Measurements from ENCODE around the gene CCDC190.
"Not testable (repeated sequence)": the region's sequence is repeated elsewhere in the genome, so short reads cannot be mapped to it uniquely, and the experiment has no call there.

Gene CCDC190

GRCh38 chr1:162823771-162824525, 37.0 kb downstream of the CCDC190 start:
- no peak for DNase-seq

GRCh38 chr1:162823231-162823630, 37.7 kb downstream of the CCDC190 start:
- DNase-seq: no peak

DNA sequence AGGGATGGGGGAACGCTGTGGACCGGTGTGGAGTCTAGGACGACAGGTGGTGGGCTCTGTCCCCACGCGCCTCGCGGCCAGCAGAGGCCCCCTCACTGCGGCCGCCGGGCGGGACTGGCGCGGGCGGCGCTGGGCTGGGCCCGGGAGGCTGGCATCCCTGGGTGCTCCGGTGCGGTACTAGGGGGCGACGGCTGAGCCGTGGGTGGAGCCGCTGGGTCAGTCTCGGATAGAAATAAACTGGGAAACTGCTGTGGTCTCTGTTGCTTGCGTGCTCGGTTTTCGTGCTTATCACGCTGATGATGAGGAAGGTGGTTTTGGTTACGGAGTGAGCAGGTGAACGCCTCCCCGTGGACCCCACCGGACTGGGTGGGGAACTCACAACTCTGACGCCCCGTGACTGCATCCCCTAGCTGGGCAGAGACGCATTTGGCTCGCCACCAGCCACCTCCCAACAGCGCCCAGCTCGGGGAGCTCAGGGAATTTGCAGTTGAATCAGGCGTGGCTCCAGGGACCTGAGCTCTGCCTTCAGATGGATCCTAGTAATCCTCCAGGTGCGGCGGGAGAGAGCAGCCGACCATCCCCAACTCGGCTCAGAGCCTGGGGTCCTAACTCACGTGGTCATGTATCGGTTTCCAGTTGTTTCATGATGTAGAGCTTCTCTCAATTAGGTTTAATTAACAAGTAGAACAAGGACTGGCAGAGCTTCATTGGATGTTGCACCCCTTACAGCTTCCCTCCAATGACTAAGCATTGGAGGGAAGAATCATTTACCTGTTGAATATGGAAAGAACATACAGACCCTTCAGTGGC, 38.4 kb downstream of the CCDC190 start:
- no peak for DNase-seq

DNA sequence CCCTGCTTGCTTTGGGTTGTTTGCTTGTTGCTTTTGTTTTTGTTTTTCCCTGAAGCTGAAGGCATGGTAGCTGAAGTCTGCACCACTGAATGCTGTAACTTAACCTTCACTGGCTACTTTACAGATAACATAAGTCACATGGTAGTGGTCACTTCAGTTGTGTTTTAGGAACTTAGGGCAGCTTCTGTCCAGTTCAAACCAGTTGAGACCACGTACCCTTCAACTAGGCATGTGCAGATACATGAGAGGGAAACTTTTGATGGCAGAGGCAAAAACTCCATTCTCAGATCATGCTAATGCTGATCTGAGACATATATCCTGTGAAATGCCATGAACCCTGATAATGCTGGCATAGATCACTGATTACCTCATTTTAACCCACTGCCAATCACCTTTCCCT, 42.3 kb downstream of the CCDC190 start:
- not testable (repeated sequence) for DNase-seq

- not testable (repeated sequence) for DNase-seq
Observed at GRCh38 chr1:162818136-162818535, 42.8 kb downstream of the CCDC190 start.

GRCh38 chr1:162812357-162812756, 48.6 kb downstream of the CCDC190 start:
- DNase-seq: not testable (repeated sequence)

GRCh38 chr1:162807503-162807902, 53.5 kb downstream of the CCDC190 start:
- not testable (repeated sequence) for DNase-seq

All from activated CD4-positive, CD25-positive, alpha-beta regulatory T cell (primary cell).